GM23338 (cell line): ENCODE measurements around the gene GRWD1. TPM values are rescaled to one million over a fixed set of nuclear protein-coding genes. Genes with fewer than 3 reads are reported as not detected.

Source experiments
- ATAC-seq: fragments of 200-7000 bp; cut with Tn5 transposase; 3 replicates; pipeline ENCODE4 v1.9.1; 2020
- DNase-seq: peaks from one replicate; pipeline ENCODE4 v3.0.0-alpha.2; 2015; ENCODE audit warnings: low spot score
- H2AFZ ChIP-seq: fragments of 200-600 bp; sonication (generic); 2 replicates; pipeline ENCODE4 v1.8.0; 2016; ENCODE audit warnings: antibody characterized with exemption, mild to moderate bottlenecking, moderate library complexity
- H3F3A ChIP-seq: fragments of 200-600 bp; sonication (generic); replicated peaks from 2 replicates; pipeline ENCODE4 v1.8.0; 2017; ENCODE audit warnings: antibody characterized with exemption, mixed run types, low read depth
- H3K27ac ChIP-seq: fragments of 200-600 bp; sonication (generic); 2 replicates; pipeline ENCODE4 v1.6.1; 2016; ENCODE audit warnings: low read depth
- H3K27me3 ChIP-seq: fragments of 200-600 bp; sonication (generic); 2 replicates; pipeline ENCODE4 v1.8.0; 2016; ENCODE audit warnings: mild to moderate bottlenecking, mixed run types, moderate library complexity; ENCODE audit not compliant: insufficient read depth
- H3K36me3 ChIP-seq: fragments of 200-600 bp; sonication (generic); 2 replicates; pipeline ENCODE4 v1.8.0; 2016; ENCODE audit warnings: mild to moderate bottlenecking; ENCODE audit not compliant: insufficient read depth
- H3K4me1 ChIP-seq: fragments of 200-600 bp; sonication (generic); 2 replicates; pipeline ENCODE4 v1.8.0; 2016; ENCODE audit warnings: mild to moderate bottlenecking, moderate library complexity; ENCODE audit not compliant: insufficient read depth
- H3K4me2 ChIP-seq: fragments of 200-600 bp; sonication (generic); 2 replicates; pipeline ENCODE4 v1.7.1; 2017; ENCODE audit warnings: mixed run types
- H3K4me3 ChIP-seq: fragments of 200-600 bp; sonication (generic); 2 replicates; pipeline ENCODE4 v1.6.1; 2016; ENCODE audit warnings: mixed run types
- H3K79me2 ChIP-seq: fragments of 200-600 bp; sonication (generic); replicated peaks from 2 replicates; pipeline ENCODE4 v1.8.0; 2017; ENCODE audit warnings: mild to moderate bottlenecking; ENCODE audit not compliant: insufficient read depth
- H3K9me2 ChIP-seq: fragments of 200-600 bp; sonication (generic); 2 replicates; pipeline ENCODE4 v1.8.0; 2017; ENCODE audit not compliant: insufficient read depth
- H4K20me1 ChIP-seq: fragments of 200-600 bp; sonication (generic); replicated peaks from 2 replicates; pipeline ENCODE4 v1.8.0; 2017; ENCODE audit warnings: mild to moderate bottlenecking; ENCODE audit not compliant: insufficient read depth
- H3K27ac Mint-ChIP-seq: 2 replicates; pipeline ENCODE4 v1.8.0; 2020; ENCODE audit warnings: inconsistent platforms, mild to moderate bottlenecking, moderate library complexity, mixed read lengths
- H3K27me3 Mint-ChIP-seq: 3 replicates; pipeline ENCODE4 v1.8.0; 2022; ENCODE audit warnings: low read depth, mild to moderate bottlenecking, moderate library complexity, mixed read lengths, inconsistent platforms; ENCODE audit not compliant: insufficient read depth, poor library complexity
- H3K36me3 Mint-ChIP-seq: 3 replicates; pipeline ENCODE4 v1.8.0; 2021; ENCODE audit warnings: low read depth, mild to moderate bottlenecking, inconsistent platforms, moderate library complexity, mixed read lengths
- H3K4me1 Mint-ChIP-seq: 3 replicates; pipeline ENCODE4 v1.8.0; 2020; ENCODE audit warnings: mild to moderate bottlenecking, inconsistent platforms, mixed read lengths
- H3K4me3 Mint-ChIP-seq: 3 replicates; pipeline ENCODE4 v1.8.0; 2021; ENCODE audit warnings: moderate library complexity, mild to moderate bottlenecking, inconsistent platforms, mixed read lengths
- H3K9me3 Mint-ChIP-seq: 3 replicates; pipeline ENCODE4 v1.8.0; 2020; ENCODE audit warnings: moderate library complexity, mild to moderate bottlenecking, inconsistent platforms, mixed read lengths
- CREB1 ChIP-seq: fragments of 250-450 bp; sonication (Bioruptor Pico); IDR thresholded peaks from 2 replicates; pipeline ENCODE4 v1.5.0; 2020; ENCODE audit warnings: low read depth, mild to moderate bottlenecking, moderate library complexity
- ETS1 ChIP-seq: IDR thresholded peaks from 2 replicates; pipeline ENCODE4 v1.6.1; 2016; ENCODE audit warnings: antibody characterized with exemption
- EZH2 ChIP-seq: fragments of 200-600 bp; sonication (generic); IDR thresholded peaks from one replicate; pipeline ENCODE4 v1.8.0; 2017; ENCODE audit warnings: antibody characterized with exemption, mild to moderate bottlenecking, low read depth; ENCODE audit not compliant: unreplicated experiment
- EZH2phosphoT487 ChIP-seq: fragments of 200-600 bp; sonication (generic); IDR thresholded peaks from one replicate; pipeline ENCODE4 v1.8.1; 2018; ENCODE audit warnings: antibody characterized with exemption; ENCODE audit not compliant: unreplicated experiment
- JUNB ChIP-seq: IDR thresholded peaks from one replicate; pipeline ENCODE4 v1.6.1; 2016; ENCODE audit warnings: antibody characterized with exemption; ENCODE audit not compliant: unreplicated experiment
- NANOG ChIP-seq: IDR thresholded peaks from 2 replicates; pipeline ENCODE4 v1.6.1; 2016; ENCODE audit warnings: antibody characterized with exemption, borderline replicate concordance
- POLR2AphosphoS5 ChIP-seq: IDR thresholded peaks from 2 replicates; pipeline ENCODE4 v1.6.1; 2016; ENCODE audit warnings: antibody characterized with exemption, low read depth
- STAT1 ChIP-seq: IDR thresholded peaks from one replicate; pipeline ENCODE4 v1.6.1; 2016; ENCODE audit warnings: antibody characterized with exemption; ENCODE audit not compliant: unreplicated experiment
- ZNF114 ChIP-seq: fragments of 250-450 bp; sonication (Bioruptor Pico); IDR thresholded peaks from 2 replicates; pipeline ENCODE4 v1.5.0; 2020; ENCODE audit warnings: mild to moderate bottlenecking, moderate library complexity
- ZNF331 ChIP-seq: fragments of 250-450 bp; sonication (Bioruptor Pico); IDR thresholded peaks from 2 replicates; pipeline ENCODE4 v1.5.0; 2020; ENCODE audit warnings: low read depth, mild to moderate bottlenecking, moderate library complexity
- ZNF462 ChIP-seq: fragments of 250-450 bp; sonication (Bioruptor Pico); IDR thresholded peaks from 2 replicates; pipeline ENCODE4 v1.5.0; 2020; ENCODE audit warnings: mild to moderate bottlenecking, moderate library complexity
- polyA plus RNA-seq: library from polyadenylated mRNA; unstranded; fragments of >200 nt; fragmentation: Nextera tagmentation; extraction: Ambion mirVana; gene quantifications from 2 replicates; pipeline ENCODE4 v1.2.1, GENCODE V29; 2016
- total RNA-seq: library from RNA; depleted of rRNA; stranded (reverse); fragments of >200 nt; shearing (Covaris generic); gene quantifications from 2 replicates; pipeline ENCODE4 v1.2.3, GENCODE V29; 2014
- TF ChIP-seq, protein P1 (sequence below), 2 experiments: fragments of 200-600 bp in 1 of 2; sonication (generic) in 1 of 2; conservative IDR thresholded peaks; 2 replicates each; pipeline versions ENCODE4 v1.5.1 to v1.6.1; 2016 to 2017; ENCODE audit warnings: antibody characterized with exemption in 2 of 2, low read depth in 2 of 2, mild to moderate bottlenecking in 2 of 2, moderate library complexity in 1 of 2
- TF ChIP-seq, protein P2 (sequence below): IDR thresholded peaks from one replicate; pipeline ENCODE4 v1.6.1; 2018; ENCODE audit warnings: antibody characterized with exemption; ENCODE audit not compliant: unreplicated experiment

The GRWD1 gene
- total and polyA plus RNA-seq, 2 experiments from 2014 or later = 23.2 to 58.0 TPM

- Histone ChIP-seq H3K36me3 (no peaks in the 10 kb centered on the region; the same call in 1 of the 2 replicates), H3K4me3 (no peak overlapping the region), H3F3A (peaks cover 24% of the 10 kb centered on the region), H3K79me2 (peaks cover 14% of the 10 kb centered on the region), H4K20me1 (no peaks in the 10 kb centered on the region; the same call in 1 of the 2 replicates), H3K27ac (peak overlapping the region; percentile 89), H3K9me2 (no peaks in the 10 kb centered on the region), H3K4me2 (peak overlapping the region; percentile 54), H2AFZ (no peak overlapping the region), H3K27me3 (no peaks in the 10 kb centered on the region), H3K4me1 (peaks cover 52% of the 10 kb centered on the region)
- ATAC-seq (peak; percentile 35), DNase-seq (peak; percentile 93)
- peaks cover 7% of the 10 kb centered on the region; the same call in 2 of the 3 replicates for H3K9me3 Mint-ChIP-seq
- TF ChIP-seq ZNF114 (CRISPR knock-in tag) = no peak
- TF ChIP-seq EZH2phosphoT487 = no peak
- no peak for TF ChIP-seq ZNF462
- no peak for TF ChIP-seq EZH2
- no peak for TF ChIP-seq ZNF331 (CRISPR knock-in tag)
- TF ChIP-seq CREB1 (CRISPR knock-in tag) = peak; percentile 56
- TF ChIP-seq JUNB = no peak
- TF ChIP-seq, protein P1, sequence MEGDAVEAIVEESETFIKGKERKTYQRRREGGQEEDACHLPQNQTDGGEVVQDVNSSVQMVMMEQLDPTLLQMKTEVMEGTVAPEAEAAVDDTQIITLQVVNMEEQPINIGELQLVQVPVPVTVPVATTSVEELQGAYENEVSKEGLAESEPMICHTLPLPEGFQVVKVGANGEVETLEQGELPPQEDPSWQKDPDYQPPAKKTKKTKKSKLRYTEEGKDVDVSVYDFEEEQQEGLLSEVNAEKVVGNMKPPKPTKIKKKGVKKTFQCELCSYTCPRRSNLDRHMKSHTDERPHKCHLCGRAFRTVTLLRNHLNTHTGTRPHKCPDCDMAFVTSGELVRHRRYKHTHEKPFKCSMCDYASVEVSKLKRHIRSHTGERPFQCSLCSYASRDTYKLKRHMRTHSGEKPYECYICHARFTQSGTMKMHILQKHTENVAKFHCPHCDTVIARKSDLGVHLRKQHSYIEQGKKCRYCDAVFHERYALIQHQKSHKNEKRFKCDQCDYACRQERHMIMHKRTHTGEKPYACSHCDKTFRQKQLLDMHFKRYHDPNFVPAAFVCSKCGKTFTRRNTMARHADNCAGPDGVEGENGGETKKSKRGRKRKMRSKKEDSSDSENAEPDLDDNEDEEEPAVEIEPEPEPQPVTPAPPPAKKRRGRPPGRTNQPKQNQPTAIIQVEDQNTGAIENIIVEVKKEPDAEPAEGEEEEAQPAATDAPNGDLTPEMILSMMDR (conservative IDR thresholded peaks at IDR 0.05; ENCODE audit: low read depth in 2 of 2) = no peak
- TF ChIP-seq, protein P2, sequence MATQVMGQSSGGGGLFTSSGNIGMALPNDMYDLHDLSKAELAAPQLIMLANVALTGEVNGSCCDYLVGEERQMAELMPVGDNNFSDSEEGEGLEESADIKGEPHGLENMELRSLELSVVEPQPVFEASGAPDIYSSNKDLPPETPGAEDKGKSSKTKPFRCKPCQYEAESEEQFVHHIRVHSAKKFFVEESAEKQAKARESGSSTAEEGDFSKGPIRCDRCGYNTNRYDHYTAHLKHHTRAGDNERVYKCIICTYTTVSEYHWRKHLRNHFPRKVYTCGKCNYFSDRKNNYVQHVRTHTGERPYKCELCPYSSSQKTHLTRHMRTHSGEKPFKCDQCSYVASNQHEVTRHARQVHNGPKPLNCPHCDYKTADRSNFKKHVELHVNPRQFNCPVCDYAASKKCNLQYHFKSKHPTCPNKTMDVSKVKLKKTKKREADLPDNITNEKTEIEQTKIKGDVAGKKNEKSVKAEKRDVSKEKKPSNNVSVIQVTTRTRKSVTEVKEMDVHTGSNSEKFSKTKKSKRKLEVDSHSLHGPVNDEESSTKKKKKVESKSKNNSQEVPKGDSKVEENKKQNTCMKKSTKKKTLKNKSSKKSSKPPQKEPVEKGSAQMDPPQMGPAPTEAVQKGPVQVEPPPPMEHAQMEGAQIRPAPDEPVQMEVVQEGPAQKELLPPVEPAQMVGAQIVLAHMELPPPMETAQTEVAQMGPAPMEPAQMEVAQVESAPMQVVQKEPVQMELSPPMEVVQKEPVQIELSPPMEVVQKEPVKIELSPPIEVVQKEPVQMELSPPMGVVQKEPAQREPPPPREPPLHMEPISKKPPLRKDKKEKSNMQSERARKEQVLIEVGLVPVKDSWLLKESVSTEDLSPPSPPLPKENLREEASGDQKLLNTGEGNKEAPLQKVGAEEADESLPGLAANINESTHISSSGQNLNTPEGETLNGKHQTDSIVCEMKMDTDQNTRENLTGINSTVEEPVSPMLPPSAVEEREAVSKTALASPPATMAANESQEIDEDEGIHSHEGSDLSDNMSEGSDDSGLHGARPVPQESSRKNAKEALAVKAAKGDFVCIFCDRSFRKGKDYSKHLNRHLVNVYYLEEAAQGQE = no peak
- TF ChIP-seq NANOG = no peak
- peak; percentile 41 for TF ChIP-seq POLR2AphosphoS5
- no peak for TF ChIP-seq STAT1
- peak; percentile 98 for TF ChIP-seq ETS1
- H3K4me1 Mint-ChIP-seq = peaks cover 47% of the 10 kb centered on the region
- H3K27me3 Mint-ChIP-seq = peaks cover 14% of the 10 kb centered on the region
- H3K4me3 Mint-ChIP-seq = no peak overlapping the region
- H3K27ac Mint-ChIP-seq = peak overlapping the region; percentile 86
- peaks cover 9% of the 10 kb centered on the region for H3K36me3 Mint-ChIP-seq
Measured at GRCh38 chr19:48403606-48404005, 42.2 kb upstream of the GRWD1 start.
